Measurements from ENCODE around the gene RAD51B. TPM values are rescaled to one million over a fixed set of nuclear protein-coding genes. Genes with fewer than 3 reads are reported as not detected.
"Not testable (repeated sequence)": the region's sequence is repeated elsewhere in the genome, so short reads cannot be mapped to it uniquely, and the experiment has no call there.

The RAD51B gene
- total and polyA plus RNA-seq, 4 donors = 2.8 to 39.6 (median 13.3) TPM; not detected in 1

DNA sequence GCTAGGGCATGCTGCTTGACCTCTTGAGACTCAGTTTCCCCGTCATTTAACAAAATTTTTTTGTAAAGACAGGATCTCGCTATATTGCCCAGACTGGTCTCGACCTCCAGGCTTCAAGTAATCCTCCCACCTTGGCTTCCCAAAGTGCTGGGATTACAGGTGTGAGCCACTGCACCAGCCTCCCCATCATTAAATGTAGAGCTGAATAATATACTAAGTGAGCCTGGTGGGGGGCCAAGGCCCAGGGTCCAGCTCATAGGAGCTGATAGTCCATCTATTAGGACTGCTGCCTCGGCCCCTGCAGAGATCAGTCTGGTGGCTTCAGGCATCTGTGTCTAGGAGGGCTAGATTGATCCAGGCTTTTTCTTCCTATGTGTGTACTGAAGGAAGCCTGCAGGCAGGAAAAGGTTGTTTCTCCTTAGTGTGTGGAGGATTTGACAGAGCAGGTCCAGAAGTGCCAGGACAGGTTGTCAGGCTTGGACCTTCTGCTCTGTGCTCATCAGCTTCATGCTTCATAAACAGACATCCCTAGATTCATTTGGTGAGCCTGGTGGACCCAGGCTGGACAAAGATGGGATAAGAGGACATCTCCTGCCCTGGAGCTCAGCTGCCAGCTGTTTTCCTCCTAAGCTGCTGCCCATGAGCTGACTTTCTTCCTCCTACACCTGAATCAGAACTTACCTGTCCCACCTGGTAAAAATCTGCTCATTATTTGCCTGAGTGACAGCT, 837.9 kb downstream of the RAD51B start:
- Histone ChIP-seq H3K4me1 (ENCODE audit: control insufficient read depth in 1 of 2, insufficient read depth in 2 of 2, low read length in 2 of 2) (no peaks in the 10 kb centered on the region), H3K4me3 (ENCODE audit: low read length in 2 of 2) (no peak overlapping the region), H3K36me3 (ENCODE audit: control insufficient read depth in 1 of 2, insufficient read depth in 2 of 2, low read length in 1 of 2) (no peaks in the 10 kb centered on the region), H3K27ac (ENCODE audit: low read depth in 1 of 2, low read length in 2 of 2) (no peak overlapping the region), H3K27me3 (ENCODE audit: control insufficient read depth in 1 of 2, insufficient read depth in 2 of 2, low read length in 1 of 2) (no peaks in the 10 kb centered on the region), H3K9me3 (ENCODE audit: control insufficient read depth, low read length) (no peaks in the 10 kb centered on the region)
- WGBS, 2 donors = 96 to 98% methylated on average over 4 of the region's 4 CpGs
- ATAC-seq (ENCODE audit: low FRiP score) = no peak
- intact Hi-C loops (cut with DNase I) = no loop called here
- no peak for DNase-seq

DNA sequence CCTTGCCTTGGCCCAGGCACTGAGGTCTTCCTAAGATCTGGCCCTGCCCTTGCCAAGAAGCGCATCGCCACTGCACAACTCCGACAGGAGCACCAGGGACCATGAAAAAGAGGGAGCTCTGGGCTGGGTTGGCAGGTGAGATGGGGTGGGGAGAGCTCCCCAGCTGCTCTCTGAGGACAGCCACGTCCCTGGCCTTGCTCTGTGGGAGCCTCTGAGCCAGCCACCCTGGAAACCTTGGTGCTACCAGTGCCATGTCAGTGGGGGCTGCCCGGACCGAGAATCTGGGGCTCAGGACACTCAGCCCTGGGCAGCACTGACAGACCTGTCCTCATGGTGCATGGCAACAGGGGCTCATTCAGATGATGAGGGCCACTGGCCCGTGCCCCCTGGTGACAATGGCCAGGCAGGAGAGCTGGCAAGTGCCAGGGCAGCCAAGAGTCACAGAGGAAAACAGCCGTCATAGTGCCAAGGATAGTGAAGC, 838.5 kb downstream of the RAD51B start:
- no peak for DNase-seq

DNA sequence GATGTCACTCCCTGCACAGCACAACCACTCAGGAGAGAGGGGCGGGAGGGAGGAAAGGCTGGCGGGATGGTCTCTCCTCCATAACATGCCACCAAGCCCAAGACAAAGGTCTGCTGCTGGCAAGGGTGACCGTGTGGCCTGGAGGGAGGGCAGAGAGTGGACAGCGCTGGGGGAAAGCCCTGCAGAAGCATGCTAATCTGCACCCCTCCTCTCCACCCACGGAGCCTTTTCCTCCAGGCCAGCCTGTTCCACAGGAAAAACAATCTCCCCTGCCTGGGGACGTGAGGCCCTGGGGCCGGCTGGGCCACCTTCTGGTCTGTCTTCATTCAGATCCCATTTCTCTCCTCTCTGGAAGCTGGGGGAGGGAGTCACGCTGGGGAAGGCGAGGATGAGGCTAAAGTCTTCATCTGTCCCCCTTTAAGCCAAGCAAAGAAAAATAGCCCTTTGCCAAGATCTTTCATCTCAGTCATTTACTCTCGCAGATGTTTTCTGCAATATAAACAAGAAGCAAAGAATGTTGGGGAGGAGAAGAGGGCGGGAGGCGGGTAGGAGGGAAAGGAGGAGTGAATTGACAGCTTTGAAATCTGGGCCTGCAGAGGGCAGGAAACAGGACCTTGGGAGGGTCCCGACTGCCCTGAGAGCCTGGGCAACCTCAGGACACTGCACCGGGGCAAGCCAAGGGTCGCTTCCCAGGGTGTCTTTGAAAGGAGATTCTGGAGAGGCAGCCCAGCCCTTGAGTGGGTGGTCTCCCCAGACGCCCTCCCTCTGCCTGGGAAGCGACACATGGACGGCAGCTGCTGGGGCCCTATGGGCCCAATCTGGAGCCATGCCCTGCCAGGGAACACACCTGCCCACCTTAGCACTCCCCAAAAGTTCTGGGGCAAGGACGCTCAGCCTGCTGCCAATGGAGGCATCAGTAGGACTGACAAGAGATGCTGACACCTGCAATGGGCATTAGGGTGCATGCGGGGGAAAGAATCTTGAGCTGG, 839.7 kb downstream of the RAD51B start:
- DNase-seq = no peak
- Histone ChIP-seq H3K4me3 (ENCODE audit: low read length in 2 of 2) (no peak overlapping the region), H3K4me1 (ENCODE audit: control insufficient read depth in 1 of 2, insufficient read depth in 2 of 2, low read length in 2 of 2) (no peaks in the 10 kb centered on the region), H3K27me3 (ENCODE audit: control insufficient read depth in 1 of 2, insufficient read depth in 2 of 2, low read length in 1 of 2) (no peaks in the 10 kb centered on the region), H3K36me3 (ENCODE audit: control insufficient read depth in 1 of 2, insufficient read depth in 2 of 2, low read length in 1 of 2) (no peaks in the 10 kb centered on the region), H3K9me3 (ENCODE audit: control insufficient read depth, low read length) (no peaks in the 10 kb centered on the region), H3K27ac (ENCODE audit: low read depth in 1 of 2, low read length in 2 of 2) (no peak overlapping the region)
- 51 to 53% methylated on average over 18 to 20 of the region's 20 CpGs for WGBS, 2 donors
- intact Hi-C loops (cut with DNase I) = no loop called here
- ATAC-seq (ENCODE audit: low FRiP score) = peak; percentile 16

More for the DNA sequence above, 838.5 kb downstream of the RAD51B start:
- Histone ChIP-seq H3K4me3 (ENCODE audit: low read length in 2 of 2) (no peak overlapping the region), H3K27me3 (ENCODE audit: control insufficient read depth in 1 of 2, insufficient read depth in 2 of 2, low read length in 1 of 2) (no peaks in the 10 kb centered on the region), H3K4me1 (ENCODE audit: control insufficient read depth in 1 of 2, insufficient read depth in 2 of 2, low read length in 2 of 2) (no peaks in the 10 kb centered on the region), H3K36me3 (ENCODE audit: control insufficient read depth in 1 of 2, insufficient read depth in 2 of 2, low read length in 1 of 2) (no peaks in the 10 kb centered on the region), H3K27ac (ENCODE audit: low read depth in 1 of 2, low read length in 2 of 2) (no peak overlapping the region), H3K9me3 (ENCODE audit: control insufficient read depth, low read length) (no peaks in the 10 kb centered on the region)
- intact Hi-C loops (cut with DNase I) = no loop called here
- ATAC-seq (ENCODE audit: low FRiP score) = no peak
- 81 to 83% methylated on average over 8 of the region's 8 CpGs for WGBS, 2 donors

DNA sequence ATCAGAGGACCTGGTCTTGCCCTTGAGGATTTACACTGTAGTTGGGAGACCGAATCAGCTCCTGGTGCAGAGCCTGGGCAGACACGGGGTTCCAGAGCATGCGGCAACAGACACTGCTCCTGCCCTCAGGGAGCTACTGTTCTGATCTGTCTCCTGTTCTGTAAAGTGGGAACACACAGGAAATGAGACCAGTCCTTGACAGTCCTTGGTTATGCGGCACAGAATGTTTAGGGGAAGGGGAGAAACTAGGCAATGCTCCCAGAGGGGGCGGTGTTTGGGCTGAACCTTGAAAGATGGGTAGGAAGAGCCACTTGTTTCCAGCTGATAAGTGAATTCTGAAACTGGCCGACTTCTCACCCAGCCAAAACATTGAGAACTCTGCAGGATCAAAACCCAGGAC, 840.9 kb downstream of the RAD51B start:
- ATAC-seq (ENCODE audit: low FRiP score) (no peak), DNase-seq (no peak)
- H3K4me1 ChIP-seq (ENCODE audit: control insufficient read depth in 1 of 2, insufficient read depth in 2 of 2, low read length in 2 of 2) = peaks cover 3 to 9% of the 10 kb centered on the region in 2 donors

DNA sequence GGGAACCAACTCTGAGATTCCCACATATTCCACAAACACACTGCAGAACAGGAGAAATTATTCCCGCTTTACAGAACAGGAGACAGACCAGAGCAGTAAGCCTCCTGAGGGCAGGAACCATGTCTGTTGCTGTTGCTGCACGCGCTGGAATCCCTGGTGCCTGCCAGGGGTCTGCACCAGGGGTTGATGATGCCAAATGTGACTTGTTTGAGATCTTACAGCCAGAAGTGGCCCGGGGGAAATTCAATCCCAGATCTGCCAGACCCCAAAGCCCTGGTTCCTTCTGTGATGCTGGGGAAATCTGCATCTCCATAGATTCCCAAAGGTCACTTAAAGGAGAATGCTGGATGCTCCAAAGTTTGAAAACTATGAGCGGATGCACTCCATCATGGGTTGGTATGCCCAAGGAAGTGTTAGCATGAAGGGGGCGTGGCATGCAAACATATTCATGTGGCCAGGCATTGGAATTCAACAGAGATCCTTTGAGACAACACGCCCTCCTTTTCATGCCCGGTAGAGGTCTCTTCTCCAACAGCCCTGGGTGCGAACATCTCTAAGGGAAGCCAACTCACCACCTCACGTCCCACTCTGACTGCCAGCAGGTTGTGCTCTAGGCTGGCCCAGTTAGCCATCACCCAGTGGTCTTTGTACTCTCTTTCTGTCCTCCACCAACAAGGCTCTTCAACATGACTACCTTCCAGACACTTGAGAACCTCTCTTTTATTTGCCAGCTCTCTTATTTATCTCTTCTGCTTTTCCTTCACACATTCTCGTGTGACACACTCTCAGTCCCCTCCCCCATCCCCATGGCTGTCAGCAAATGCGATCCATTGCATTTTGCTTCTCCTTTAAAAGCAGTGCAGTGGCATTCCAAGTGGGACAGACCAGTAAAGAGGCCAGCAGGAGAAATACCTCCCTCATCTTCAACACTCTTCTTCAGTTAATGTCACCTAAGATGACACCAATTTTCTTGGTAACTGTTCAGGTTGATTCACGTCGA, 841.9 kb downstream of the RAD51B start:
- no peak overlapping the region for H3K4me3 ChIP-seq (ENCODE audit: low read length in 2 of 2)
- ATAC-seq (ENCODE audit: low FRiP score) (no peak), DNase-seq (no peak)
- intact Hi-C loops (cut with DNase I) = no loop called here
- H3K36me3 ChIP-seq (ENCODE audit: control insufficient read depth in 1 of 2, insufficient read depth in 2 of 2, low read length in 1 of 2) = no peaks in the 10 kb centered on the region
- no peak overlapping the region for H3K27ac ChIP-seq (ENCODE audit: low read depth in 1 of 2, low read length in 2 of 2)
- H3K27me3 ChIP-seq (ENCODE audit: control insufficient read depth in 1 of 2, insufficient read depth in 2 of 2, low read length in 1 of 2) = no peaks in the 10 kb centered on the region
- H3K9me3 ChIP-seq (ENCODE audit: control insufficient read depth, low read length) = no peaks in the 10 kb centered on the region
- peaks cover 5 to 9% of the 10 kb centered on the region in 2 donors for H3K4me1 ChIP-seq (ENCODE audit: control insufficient read depth in 1 of 2, insufficient read depth in 2 of 2, low read length in 2 of 2)
- 89 to 95% methylated on average over 14 of the region's 14 CpGs for WGBS, 2 donors

More for the DNA sequence above, 840.9 kb downstream of the RAD51B start:
- H3K9me3 ChIP-seq (ENCODE audit: control insufficient read depth, low read length) = no peaks in the 10 kb centered on the region
- H3K36me3 ChIP-seq (ENCODE audit: control insufficient read depth in 1 of 2, insufficient read depth in 2 of 2, low read length in 1 of 2) = no peaks in the 10 kb centered on the region
- H3K27ac ChIP-seq (ENCODE audit: low read depth in 1 of 2, low read length in 2 of 2) = no peak overlapping the region
- intact Hi-C loops (cut with DNase I) = no loop called here
- no peaks in the 10 kb centered on the region for H3K27me3 ChIP-seq (ENCODE audit: control insufficient read depth in 1 of 2, insufficient read depth in 2 of 2, low read length in 1 of 2)
- 96 to 97% methylated on average over 6 of the region's 6 CpGs for WGBS, 2 donors
- H3K4me3 ChIP-seq (ENCODE audit: low read length in 2 of 2) = no peak overlapping the region

DNA sequence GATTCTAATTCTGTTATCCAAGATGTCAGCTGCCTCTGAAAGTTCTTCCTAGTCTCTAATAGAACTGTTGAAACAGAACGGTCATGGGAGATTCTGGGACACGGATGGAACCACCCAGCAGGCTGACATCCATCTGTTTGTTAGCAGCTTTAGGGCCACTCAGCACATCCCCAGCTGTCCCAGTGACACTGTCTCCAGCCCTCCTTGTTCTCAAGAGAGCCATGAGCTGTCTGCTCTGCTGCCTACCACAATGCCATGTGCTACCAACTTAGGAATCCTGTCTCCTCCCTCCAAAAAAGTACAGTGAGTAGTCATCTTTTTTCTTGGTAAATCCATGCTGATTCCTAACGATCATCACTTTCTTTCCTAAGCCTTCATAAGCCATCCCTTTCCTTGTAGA, 842.8 kb downstream of the RAD51B start:
- DNase-seq = no peak
- no peak for ATAC-seq (ENCODE audit: low FRiP score)
- H3K4me3 ChIP-seq (ENCODE audit: low read length in 2 of 2) = no peak overlapping the region
- no peaks in the 10 kb centered on the region for H3K27me3 ChIP-seq (ENCODE audit: control insufficient read depth in 1 of 2, insufficient read depth in 2 of 2, low read length in 1 of 2)
- H3K27ac ChIP-seq (ENCODE audit: low read depth in 1 of 2, low read length in 2 of 2) = no peak overlapping the region
- 88 to 91% methylated on average over 3 of the region's 3 CpGs for WGBS, 2 donors
- H3K4me1 ChIP-seq (ENCODE audit: control insufficient read depth in 1 of 2, insufficient read depth in 2 of 2, low read length in 2 of 2) = peaks cover 5 to 9% of the 10 kb centered on the region in 2 donors
- no peaks in the 10 kb centered on the region for H3K36me3 ChIP-seq (ENCODE audit: control insufficient read depth in 1 of 2, insufficient read depth in 2 of 2, low read length in 1 of 2)
- no peaks in the 10 kb centered on the region for H3K9me3 ChIP-seq (ENCODE audit: control insufficient read depth, low read length)
- intact Hi-C loops (cut with DNase I) = no loop called here

DNA sequence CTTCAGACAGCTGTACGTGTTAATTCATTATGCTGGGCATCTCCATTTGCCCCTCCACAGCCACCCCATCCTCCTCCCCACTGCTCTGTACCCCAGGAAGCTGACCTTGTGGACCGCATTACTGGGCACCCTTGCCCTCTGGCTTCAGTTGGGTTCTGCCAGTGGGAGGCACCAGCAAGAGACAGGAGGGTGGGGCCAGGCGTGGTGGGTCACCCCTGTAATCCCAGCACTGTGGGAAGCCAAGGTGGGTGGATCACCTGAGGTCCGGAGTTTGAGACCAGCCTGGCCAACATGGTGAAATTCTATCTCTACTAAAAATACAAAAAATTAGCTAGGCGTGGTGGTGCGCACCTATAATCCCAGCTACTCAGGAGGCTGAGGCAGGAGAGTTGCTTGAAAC, 843.2 kb downstream of the RAD51B start:
- WGBS, 2 donors = 82 to 99% methylated on average over 5 to 6 of the region's 6 CpGs

More for the DNA sequence above, 843.2 kb downstream of the RAD51B start:
- H3K4me3 ChIP-seq (ENCODE audit: low read length in 2 of 2); DNase-seq; H3K27me3 ChIP-seq (ENCODE audit: control insufficient read depth in 1 of 2, insufficient read depth in 2 of 2, low read length in 1 of 2); H3K36me3 ChIP-seq (ENCODE audit: control insufficient read depth in 1 of 2, insufficient read depth in 2 of 2, low read length in 1 of 2); H3K9me3 ChIP-seq (ENCODE audit: control insufficient read depth, low read length); H3K4me1 ChIP-seq (ENCODE audit: control insufficient read depth in 1 of 2, insufficient read depth in 2 of 2, low read length in 2 of 2); H3K27ac ChIP-seq (ENCODE audit: low read depth in 1 of 2, low read length in 2 of 2); intact Hi-C loops (cut with DNase I); ATAC-seq (ENCODE audit: low FRiP score): not testable (repeated sequence)

All from aorta (tissue), 5 donors.